HG03354 (cell line): ENCODE data around the gene ARHGAP29.
A peak's percentile ranks its signal among the peaks of the same experiment; 100 is the strongest.

Source experiments
- ATAC-seq: cut with Tn5 transposase; IDR thresholded peaks from one replicate; pipeline ENCODE4 v1.9.1; 2021; ENCODE audit warnings: mild to moderate bottlenecking; ENCODE audit not compliant: unreplicated experiment, poor library complexity, severe bottlenecking

Gene ARHGAP29

DNA sequence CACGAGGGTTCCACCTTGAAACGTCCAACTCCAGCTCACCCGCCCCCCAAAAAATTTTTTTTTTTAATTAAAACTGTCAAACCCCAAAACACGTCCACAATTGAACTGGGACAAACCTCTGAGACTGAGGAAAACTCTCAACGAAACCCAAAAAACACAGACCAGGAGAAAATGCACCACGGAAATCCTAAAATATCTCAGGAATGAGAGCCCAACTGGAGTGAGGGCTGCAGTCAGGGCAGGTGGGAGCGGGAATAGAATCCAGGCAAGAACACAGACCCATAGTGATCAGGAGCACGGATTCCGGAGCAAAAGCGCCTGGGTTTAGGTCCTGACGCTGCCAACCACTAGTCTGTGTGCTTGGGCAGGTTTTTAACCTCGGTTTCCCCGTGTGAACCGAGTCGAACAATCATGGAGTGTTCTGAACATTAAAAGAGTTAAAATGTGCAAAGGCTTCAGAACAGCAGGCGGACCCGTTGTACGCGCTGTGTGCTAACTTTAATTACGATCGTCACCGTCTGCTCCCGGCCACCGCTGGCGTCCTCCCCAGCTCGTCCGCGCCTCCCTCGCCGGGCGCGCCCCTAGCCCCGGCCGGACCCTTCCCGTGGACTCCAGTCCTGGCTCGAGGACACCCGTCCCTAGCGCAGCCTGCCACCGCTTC lies 624 bp downstream of the ARHGAP29 start:
- ATAC-seq: peak; percentile 36

DNA sequence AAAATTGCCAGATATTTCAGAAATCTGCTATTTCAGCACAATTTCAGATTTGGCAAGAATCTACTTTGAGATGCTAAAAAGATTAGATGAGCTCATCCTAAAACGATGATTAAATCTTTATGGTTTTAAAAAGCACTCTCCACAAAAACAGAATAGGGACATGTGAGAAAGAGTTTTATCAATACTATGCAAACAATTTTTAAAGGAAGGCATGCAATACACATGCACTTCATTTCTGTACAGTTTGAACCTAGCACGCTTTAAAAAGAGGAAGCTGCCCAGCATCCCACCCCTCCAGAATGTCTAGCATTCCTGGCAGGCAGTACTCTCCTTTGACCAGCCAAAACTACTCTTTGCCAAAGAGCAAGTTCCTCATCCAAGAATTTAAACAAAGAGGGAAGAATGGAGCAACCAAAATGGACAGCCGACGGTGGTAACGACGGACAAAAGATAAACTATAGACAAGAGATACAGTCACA lies 1.3 kb downstream of the ARHGAP29 start:
- ATAC-seq: no peak

DNA sequence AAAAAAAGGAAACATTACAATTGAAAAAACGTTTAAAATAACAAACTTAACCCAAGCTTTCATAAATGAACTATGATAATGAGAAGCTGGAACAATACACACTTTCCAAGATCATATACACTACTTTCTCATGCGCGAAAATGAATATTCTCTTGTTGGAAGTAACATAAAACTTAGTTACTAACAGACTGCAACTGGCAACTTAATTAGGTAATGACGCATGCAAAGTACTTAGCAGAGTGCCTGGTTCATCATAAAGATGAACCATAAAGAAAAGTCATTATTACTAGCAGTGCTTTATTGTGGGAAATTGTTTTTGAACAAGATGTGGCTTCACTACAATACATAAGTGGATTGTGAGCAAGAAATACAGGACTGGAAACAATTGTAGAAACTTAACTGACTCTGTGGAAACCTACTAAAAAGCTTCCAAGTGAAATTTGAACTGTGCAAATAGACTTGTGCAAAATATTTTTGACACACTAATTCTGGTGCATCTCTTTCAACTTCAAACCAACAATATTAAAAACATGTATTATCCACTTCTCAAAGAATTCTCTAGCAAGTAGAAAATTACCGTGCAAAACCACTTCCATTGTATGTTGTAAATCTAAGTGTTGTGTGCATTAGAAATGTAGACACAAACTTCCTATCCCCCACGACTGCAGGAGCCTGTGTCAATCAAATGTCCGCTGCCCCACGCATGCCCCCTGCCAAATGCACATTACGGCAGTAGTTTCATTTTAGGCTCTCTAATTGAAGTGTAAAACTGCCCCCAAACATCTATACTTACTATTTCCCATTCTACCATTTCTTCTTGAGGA lies 2.0 kb downstream of the ARHGAP29 start:
- no peak for ATAC-seq

DNA sequence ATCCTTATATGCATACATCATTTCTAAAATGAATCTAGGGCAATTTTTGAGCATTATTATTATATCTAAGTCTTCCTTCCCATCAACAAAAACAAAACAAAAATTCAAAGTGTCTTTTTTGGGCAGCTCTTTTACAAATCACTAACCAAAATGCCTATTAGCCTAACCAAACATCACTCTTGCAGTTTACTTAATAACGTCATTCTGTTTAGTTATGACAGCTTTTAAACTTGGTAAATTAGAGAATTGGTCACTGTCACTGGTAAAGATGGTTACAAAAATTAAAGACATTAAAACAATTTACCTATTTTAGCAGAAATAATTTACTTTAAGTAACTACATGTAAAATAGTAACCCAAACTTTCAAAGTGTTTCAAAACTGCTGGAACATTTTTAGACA lies 2.8 kb downstream of the ARHGAP29 start:
- no peak for ATAC-seq

DNA sequence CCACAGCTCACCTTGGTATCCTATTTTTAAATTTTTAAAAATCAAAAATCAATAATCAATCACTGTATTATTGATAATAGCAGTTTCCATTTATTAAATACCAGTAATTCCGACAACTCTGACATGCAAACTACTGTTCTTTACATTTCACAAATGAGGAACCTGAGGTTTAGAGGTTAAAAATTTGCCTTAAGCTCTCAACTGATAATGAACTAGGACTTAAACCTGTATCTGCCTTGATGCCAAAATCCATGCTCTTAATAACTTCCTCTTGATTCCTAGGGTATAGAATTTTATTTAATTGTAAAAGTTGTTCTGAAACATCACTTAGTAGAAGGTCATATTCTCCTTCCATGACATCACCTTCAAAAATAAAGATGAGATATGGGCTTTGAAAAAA lies 5.6 kb downstream of the ARHGAP29 start:
- ATAC-seq: no peak

DNA sequence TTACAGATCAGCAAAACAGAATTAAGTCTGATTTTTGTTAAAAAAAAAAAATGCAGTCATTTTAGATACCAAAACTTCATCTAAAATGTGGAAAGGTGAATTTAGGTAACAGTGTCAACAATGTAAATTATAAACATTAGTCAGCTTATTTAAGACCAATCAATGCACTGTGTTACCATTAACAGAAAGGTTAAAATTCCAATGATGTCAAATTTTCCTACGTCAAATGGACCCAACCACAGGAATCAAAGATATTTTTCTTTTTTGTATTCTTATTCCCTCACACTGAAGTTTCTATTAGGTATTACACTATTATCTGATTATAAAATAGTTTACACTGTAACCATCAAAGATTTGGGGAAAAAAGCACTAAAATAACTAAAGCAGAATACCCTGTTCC lies 6.5 kb downstream of the ARHGAP29 start:
- ATAC-seq: no peak

DNA sequence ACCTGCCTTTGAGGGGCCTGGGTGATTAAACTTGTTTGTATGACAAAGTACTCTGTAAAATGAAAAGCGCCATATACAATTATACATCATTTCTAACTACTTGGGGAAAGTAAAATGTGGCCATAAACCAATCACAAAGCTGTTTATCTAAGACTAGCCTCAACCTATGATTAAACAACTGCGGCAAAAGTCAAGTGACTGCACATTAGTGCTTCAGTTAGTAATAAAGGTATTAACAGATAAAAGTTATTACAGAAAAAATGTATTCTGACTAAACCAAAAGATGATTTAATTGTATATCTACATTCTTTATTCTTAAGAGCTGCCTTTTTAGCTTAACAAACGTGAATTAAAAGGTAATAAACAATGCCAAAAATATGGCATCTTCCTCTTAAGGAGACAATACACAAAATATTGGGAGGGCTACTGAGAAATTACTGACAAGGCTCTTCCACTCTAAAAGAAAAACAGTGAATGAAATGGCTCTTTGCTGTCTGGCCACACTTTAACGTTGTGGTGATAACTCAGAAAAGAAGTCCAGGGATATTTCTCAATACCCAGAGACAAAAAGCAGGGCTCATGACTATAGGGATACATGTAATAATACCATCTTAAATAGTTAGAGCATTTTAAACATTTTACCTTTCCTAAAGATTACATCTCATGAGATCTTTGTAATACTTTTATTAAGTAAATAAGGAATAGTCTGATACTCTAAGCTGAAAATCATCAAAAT lies 8.6 kb downstream of the ARHGAP29 start:
- ATAC-seq: no peak

DNA sequence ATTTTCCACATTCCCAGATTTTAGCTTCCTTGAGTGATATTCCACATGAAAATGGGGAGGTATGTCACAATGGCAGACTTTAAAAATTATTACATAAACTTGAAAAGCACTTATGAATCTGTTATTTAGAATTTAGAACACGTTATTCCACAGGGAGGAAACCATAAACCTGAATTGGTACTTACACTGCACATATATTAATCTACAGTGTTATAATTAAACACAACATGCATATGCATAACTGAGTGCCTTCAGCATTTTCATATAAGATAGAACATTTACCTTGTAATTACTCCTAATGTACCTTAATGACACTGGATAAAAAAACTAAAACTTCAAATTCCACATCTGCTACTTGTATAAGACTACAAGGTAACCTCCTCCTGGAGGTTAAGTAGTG lies 9.8 kb downstream of the ARHGAP29 start:
- ATAC-seq: no peak

DNA sequence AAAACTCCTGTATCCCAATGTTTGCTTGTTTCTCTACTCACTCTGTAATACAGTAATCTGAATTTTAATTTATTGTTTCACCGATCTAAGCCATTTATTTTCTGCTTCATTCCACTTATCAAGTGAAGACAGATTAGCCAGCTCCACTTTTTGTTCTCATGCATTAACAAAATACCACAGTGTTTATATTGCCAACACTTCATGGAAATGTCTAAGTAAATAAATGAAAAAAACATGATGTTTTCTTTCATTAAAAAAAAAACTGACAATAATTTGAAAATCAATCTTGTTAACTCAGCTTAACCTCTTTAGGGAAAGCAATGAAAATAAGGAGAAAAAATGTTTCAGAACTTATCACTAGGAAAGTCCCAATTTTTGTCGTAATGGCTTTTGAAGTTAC lies 11.5 kb downstream of the ARHGAP29 start:
- ATAC-seq: no peak

DNA sequence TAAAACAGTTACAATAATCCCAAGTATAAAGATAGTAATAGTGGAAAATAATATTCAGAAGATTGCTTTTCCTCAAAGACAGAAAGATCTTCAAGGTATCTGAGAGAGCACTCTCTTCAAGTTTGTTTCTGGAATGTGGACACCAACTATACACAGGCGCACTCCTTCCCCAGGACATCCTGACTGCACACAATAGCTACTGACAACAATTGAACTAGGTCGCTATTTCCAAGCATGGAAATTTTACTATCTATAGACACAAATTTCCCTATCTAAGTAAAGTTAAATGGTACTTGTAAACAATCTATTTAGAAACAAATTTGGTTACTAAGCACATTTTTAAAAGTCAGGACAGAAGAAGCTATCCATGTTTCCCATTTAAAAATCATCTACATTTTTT lies 19.1 kb downstream of the ARHGAP29 start:
- no peak for ATAC-seq

DNA sequence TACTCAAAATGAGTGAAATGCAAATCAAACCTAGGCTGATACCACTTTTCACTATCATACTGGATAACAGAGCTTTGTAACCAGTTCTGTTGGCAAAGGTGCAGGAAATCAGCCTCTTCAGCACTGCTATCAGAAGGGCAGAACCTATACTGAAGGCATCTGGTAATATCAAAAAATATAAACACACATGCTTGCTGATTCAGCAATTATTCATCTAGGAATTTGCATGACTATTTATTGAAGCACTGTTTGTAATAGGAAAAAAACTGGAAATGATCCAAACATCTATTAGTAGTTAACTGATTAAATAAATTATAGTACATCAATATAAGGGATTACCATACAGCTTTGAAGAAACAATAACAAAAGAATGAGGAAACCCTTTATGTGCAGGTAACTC lies 21.4 kb downstream of the ARHGAP29 start:
- no peak for ATAC-seq

DNA sequence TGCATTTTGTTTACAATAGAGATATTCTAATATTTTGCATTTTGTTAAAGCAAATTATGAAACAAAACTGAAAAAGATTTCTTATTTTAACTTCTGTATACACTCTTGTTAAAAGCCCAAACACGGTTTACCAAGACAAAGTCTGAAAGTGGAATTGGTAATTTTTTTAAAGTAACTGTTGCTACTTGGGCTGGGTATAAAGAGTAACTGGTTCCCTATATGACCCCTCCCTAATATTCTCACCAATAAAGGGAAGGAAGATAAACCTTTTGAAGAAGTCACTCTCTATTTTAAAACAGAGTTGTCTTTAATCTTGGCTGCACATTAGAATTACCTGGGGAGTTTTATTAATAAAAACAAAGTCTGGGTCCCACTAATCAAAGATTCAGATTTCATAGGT lies 27.4 kb downstream of the ARHGAP29 start:
- no peak for ATAC-seq

DNA sequence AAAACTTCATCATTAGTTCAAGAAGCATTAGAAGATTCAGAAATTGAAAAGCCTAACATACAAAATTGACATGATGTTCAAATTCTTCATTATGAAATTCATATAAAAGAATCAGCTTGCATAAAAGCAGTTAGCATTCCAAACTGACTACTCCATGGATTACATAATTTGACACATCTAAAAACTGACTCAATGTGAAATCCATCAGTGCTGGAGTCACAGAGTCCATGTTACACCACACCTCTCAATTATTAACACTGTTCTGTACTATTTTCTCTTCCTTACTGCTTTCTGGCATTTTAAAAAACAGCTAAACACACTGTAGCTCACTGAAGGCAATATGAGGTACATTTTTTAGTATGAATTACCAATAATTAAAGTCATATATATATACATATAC lies 28.0 kb downstream of the ARHGAP29 start:
- no peak for ATAC-seq

DNA sequence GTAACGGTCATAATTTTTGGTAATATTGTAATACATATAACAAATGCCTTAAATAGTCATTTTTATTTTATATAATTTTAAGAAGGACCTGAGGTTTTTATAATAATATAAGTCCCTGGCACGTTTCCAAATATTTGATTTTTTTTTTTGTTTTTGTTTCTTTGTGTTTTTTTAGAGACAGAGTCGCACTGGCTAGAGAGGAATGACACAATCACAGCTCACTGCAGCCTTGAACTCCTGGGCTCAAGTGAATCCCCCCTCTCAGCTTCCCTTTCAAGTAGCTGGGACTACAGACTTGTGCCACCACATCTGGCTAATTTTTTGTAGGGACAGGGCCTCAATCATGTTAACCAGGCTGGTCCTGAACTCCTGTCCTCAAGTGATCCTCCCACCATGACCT lies 29.7 kb downstream of the ARHGAP29 start:
- no peak for ATAC-seq

DNA sequence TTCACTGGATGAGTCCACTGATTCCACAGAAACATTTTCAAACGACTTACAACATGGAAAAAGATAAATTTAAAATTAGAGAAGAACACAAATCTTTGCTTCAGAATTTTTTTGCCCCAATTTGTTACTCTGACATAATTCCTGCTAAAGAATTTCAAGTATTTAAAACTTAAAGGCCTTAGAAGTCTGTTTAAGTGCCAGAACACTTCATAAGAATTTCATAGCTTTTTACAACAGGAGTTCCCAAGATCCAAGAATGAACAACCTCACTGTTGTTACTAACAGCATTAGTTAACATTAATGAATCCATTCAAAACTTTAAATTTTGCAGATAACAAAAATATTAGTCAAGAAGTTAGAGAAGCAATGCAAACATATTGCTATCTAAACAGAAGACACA lies 31.7 kb downstream of the ARHGAP29 start:
- no peak for ATAC-seq

DNA sequence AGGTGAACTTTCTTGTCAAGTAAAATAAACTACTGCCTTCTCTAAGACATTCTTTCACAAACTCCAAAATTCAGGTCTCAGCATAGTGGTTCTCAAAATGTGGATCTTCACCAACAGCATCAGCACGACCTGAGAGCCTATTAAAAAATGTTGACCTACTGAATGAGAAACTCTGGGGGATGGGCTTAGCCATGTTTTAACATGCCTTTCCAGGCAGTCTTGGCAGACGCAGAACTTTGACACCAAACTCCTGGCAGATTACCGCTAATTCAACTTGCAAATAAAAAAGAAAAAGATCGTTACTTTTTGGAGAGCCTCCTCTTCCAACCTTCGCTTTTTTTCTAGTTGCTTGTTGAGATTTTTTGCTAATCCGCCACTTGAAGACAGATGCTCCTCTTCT lies 35.1 kb downstream of the ARHGAP29 start:
- no peak for ATAC-seq

DNA sequence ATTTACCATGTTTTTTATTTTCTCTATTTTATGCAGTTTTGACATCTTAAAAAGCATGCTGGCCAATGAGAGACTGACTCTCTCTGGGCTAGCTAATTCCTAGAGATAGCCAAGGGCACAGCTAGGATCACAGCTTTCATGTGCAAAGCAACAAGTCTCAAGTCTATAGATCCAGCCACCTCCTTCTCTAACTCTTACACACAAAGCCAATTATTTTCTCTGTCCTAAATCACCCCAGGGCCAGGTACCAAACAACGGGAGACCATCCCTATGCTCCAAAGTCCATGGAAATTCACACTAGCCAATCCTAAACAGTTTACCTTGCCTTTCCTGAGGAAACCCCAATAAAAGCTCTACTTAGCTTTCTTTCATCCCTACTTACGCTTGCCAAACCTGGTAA lies 38.0 kb downstream of the ARHGAP29 start:
- no peak for ATAC-seq

DNA sequence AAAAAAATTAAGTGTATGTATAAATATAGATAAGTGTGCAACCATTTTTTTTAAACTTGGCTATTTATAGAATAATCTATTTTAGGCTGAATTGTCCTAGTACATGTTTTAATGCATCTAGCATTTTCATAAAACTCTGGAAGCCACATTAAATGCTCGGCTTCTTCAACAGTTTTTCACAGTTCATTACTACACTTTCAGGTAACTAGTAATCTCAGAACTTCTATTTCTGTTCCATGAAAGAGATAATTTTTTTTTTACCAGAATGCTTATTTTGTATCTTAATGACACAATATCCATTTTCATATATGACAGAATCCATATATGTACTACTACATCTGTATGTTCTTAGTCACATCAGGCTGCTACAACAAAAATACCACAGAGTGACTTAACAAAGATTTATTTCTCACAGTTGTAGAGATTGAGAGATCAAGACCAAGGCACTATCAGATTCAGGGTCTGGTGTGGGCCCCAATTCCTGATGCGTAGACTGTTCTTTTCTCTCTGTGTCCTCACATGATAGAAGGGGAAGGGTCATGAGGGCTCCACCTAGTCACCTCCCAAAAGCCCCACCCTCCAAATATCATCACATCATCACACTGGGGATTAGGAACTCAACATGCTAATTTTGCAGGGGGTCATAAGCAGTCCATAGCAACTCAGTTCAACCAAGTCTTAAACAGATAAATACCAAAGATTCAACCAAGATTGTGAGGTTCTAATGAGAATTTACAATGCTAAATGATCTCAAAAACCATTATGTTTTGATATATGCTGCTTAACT lies 43.1 kb downstream of the ARHGAP29 start:
- no peak for ATAC-seq

DNA sequence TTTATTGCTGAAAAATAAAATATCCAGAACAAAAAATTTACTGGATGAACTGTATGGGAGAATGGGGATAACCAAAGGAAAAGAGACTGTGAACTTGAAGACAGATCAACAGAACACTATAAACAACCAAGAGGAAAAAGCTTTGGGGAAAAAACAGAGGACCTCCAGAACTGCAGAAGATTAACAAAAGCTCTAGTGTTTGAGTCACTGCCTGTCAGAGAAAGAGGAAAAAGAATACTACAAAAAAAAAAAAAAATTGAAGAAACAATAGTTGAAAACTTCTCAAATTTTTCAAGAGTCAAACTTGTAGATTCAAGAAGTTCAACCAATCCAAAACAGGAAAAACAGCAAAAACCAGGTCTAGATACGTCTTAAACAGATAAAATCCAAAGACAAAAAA lies 44.3 kb downstream of the ARHGAP29 start:
- ATAC-seq: no peak

DNA sequence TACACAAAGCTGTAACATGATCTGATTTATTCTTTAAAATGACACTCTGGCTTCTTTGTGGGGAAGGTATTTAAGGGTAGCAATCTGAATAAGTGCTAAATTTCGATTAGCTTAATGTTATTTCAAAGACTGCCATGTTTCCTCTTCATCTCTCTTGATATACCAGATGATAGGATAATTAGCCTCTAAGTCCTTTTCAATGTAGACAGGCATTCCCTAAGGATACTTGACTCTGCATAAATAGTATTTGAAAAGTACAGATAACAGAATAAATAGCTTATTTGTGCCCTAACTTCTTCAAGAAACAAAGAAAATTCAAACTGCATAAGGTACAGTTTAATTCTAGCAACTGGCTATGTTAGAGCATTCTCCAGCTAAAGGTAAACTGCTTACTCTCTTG lies 46.2 kb downstream of the ARHGAP29 start:
- no peak for ATAC-seq
